AG10803 (cell line): ENCODE data around the gene CFL1.
A peak's percentile ranks its signal among the peaks of the same experiment; 100 is the strongest.

Experiments used
- DNase-seq: peaks from one replicate; pipeline ENCODE4 v3.0.0; 2010; ENCODE audit warnings: low read depth
- H3K4me3 ChIP-seq: 2 replicates; pipeline ENCODE4 v1.5.1; 2011; ENCODE audit warnings: mild to moderate bottlenecking, low read length, control low read depth
- CTCF ChIP-seq: conservative IDR thresholded peaks from 2 replicates; pipeline ENCODE4 v1.5.1; 2011; ENCODE audit warnings: mild to moderate bottlenecking, low read length, control low read depth, inconsistent platforms

CFL1 gene

GRCh38 chr11:65871811-65872548, 14.0 kb upstream of the CFL1 start:
- DNase-seq: peak; percentile 39
- peak overlapping the region; percentile 81 for H3K4me3 ChIP-seq
- TF ChIP-seq CTCF: peak; percentile 23

DNA sequence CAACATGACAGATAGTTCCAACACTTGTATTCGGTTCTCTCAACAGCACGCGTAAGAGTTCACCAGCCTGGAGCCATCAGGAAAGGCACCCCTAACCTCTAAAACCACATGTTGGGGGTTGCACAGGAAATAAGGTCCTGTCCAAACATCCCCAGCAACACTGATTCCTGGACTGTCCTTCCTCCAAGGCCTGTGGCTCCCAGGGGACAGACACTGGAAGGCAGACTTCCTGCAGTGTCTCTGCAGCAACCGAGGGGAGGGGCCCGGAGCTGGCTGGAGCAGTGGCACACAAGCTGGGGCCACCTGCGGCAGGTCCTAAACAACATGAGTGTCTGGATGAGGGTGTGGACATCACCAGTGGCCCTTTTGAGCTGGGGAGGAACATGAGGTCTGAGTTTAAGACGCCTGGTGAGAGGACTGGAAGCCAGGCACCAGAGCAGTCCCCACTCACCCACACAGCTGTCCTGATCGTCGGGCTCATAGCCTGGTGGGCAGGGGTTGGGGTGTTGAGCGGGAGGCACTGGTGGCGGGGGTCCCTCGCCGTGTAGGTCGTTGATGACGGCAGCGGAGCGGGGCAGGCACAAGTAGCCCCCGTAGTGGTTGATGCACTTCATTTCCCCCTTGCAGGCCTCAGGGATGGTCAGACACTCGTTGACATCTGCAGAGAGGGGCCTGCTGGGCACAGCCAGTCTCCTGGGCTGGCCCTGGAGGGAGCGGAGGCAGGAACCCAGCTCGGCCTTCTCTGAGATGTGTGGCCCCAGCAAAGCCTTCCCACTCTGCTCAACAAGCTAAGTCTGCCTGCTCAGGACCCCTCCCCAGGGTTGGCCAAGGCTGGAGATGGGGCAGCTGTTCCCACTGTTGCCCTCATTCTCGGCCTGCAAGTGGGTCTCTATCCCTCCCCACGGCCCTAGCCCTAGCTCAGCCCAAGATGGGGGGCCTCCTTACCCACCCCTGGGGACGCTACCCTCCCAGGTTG, 13.0 kb upstream of the CFL1 start:
- DNase-seq: peak; percentile 29
- H3K4me3 ChIP-seq: peak overlapping the region; percentile 81
- no peak for TF ChIP-seq CTCF

GRCh38 chr11:65870307-65870658, 12.3 kb upstream of the CFL1 start:
- no peak for DNase-seq
- peak overlapping the region; percentile 9; the same call in 1 of the 2 replicates for H3K4me3 ChIP-seq
- no peak for TF ChIP-seq CTCF

- no peak for DNase-seq
- TF ChIP-seq CTCF: no peak
- no peak overlapping the region for H3K4me3 ChIP-seq
Observed at GRCh38 chr11:65869643-65870306, 11.8 kb upstream of the CFL1 start.

DNA sequence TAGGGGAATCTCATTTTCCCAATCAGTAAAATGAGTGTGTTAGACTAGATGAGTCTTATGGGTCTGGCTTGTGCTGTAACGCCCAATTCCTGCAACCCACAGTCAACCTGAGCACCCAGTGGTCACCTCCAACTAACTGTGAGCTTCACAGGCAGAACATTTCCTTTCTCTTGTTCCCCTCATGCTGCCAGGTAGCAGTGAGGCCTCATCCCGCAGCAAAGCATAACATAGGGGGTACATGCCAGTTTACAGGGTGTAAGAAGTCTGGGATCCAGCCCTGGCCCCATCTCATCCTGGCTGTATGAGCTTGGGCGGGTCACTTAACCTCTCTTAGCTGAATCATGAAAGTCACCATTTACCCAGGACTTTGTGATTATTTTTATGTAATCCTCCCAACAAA, 10.9 kb upstream of the CFL1 start:
- no peak overlapping the region for H3K4me3 ChIP-seq
- DNase-seq: no peak

GRCh38 chr11:65868076-65868667, 10.2 kb upstream of the CFL1 start:
- TF ChIP-seq CTCF: no peak
- no peak overlapping the region for H3K4me3 ChIP-seq
- DNase-seq: no peak

More for the DNA sequence above, 10.9 kb upstream of the CFL1 start:
- no peak for TF ChIP-seq CTCF
